ENCODE data around the gene TRPM3.

GRCh38 chr9:70677055-70677735 is 444.2 kb downstream of the TRPM3 start:
- TF ChIP-seq CTCF (IDR thresholded peaks at IDR 0.05 in 2 of 3, conservative IDR thresholded peaks at IDR 0.05 in 1 of 3; ENCODE audit: insufficient read depth in 2 of 3, low read depth in 1 of 3, low read length in 3 of 3) (no peak), GATA2 (CRISPR knock-in tag; IDR thresholded peaks at IDR 0.05) (no peak), ZFX (CRISPR knock-in tag; IDR thresholded peaks at IDR 0.05) (no peak), ZNF175 (CRISPR knock-in tag; IDR thresholded peaks at IDR 0.05; ENCODE audit: low read depth) (no peak), TCF7 (IDR thresholded peaks at IDR 0.05; ENCODE audit: borderline replicate concordance) (no peak), MAX (CRISPR knock-in tag; IDR thresholded peaks at IDR 0.05) (no peak), POLR2A (conservative IDR thresholded peaks at IDR 0.05) (no peak), ZNF263 (CRISPR knock-in tag; IDR thresholded peaks at IDR 0.05; ENCODE audit: borderline replicate concordance) (no peak), SP2 (IDR thresholded peaks at IDR 0.05; ENCODE audit: extremely low read depth, low read depth, low read length, poor library complexity, severe bottlenecking) (no peak), ATF2 (CRISPR knock-in tag; IDR thresholded peaks at IDR 0.05) (no peak)

Data from K562 (cell line).